Transverse colon (tissue), 4 donors: ENCODE data around the gene ZBTB46. TPM values are rescaled to one million over a fixed set of nuclear protein-coding genes. Genes with fewer than 3 reads are reported as not detected.
A peak's percentile ranks its signal among the peaks of the same experiment; 100 is the strongest.

Experiments
- DNase-seq: peaks from one replicate; pipeline ENCODE4 v3.0.0-alpha.2; 2019
- H3K27ac ChIP-seq, 4 donors: fragments of 200-600 bp; sonication (generic); 2 replicates each; pipeline ENCODE4 v1.5.1; 2016 to 2018; ENCODE audit warnings: inconsistent platforms in 4 of 4
- H3K27me3 ChIP-seq: fragments of 200-600 bp; sonication (generic); 2 replicates; pipeline ENCODE4 v1.5.1; 2017; ENCODE audit warnings: inconsistent platforms
- H3K36me3 ChIP-seq, 4 donors: fragments of 200-600 bp; sonication (generic); 2 replicates each; pipeline ENCODE4 v1.5.1; 2017 to 2019; ENCODE audit warnings: inconsistent platforms in 4 of 4
- H3K4me1 ChIP-seq, 4 donors: fragments of 200-600 bp; sonication (generic); 2 replicates each; pipeline ENCODE4 v1.5.1; 2017 to 2020; ENCODE audit warnings: inconsistent platforms in 4 of 4
- H3K4me3 ChIP-seq, 4 donors: fragments of 200-600 bp; sonication (generic); 1 replicate in 1 of 4; 2 replicates in 3 of 4; pipeline versions ENCODE4 v1.5.1 to v1.6.1; 2017 to 2019; ENCODE audit warnings: inconsistent platforms in 4 of 4
- H3K9me3 ChIP-seq, 2 donors: fragments of 200-600 bp; sonication (generic); 2 replicates each; pipeline ENCODE4 v1.5.1; 2017 to 2019; ENCODE audit warnings: inconsistent platforms in 2 of 2
- CTCF ChIP-seq, 5 experiments: fragments of 200-600 bp in 3 of 5; fragments of 450-650 bp in 2 of 5; sonication (generic) in 3 of 5; IDR thresholded peaks; 1 replicate in 2 of 5; 2 replicates in 3 of 5; pipeline ENCODE4 v1.5.1; 2016 to 2017; ENCODE audit warnings: antibody characterized with exemption in 5 of 5, inconsistent platforms in 3 of 5, mild to moderate bottlenecking in 2 of 5, moderate library complexity in 1 of 5
- EP300 ChIP-seq: sonication (generic); formaldehyde crosslinking; IDR thresholded peaks from one replicate; pipeline ENCODE4 v1.6.1; 2017; ENCODE audit warnings: antibody characterized with exemption, low read depth
- POLR2A ChIP-seq: fragments of 450-650 bp; IDR thresholded peaks from one replicate; pipeline ENCODE4 v1.6.1; 2016; ENCODE audit warnings: antibody characterized with exemption, mild to moderate bottlenecking, moderate library complexity
- POLR2AphosphoS5 ChIP-seq, 3 donors: sonication (generic); formaldehyde crosslinking; IDR thresholded peaks; one replicate each; pipeline ENCODE4 v1.6.1; 2016; ENCODE audit warnings: antibody characterized with exemption in 3 of 3
- WGBS, 2 donors: methylation state at CpG; one replicate each; pipeline ENCODE4 v1.1.5; 2018; ENCODE audit warnings: low coverage in 1 of 2; 5-methylcytosine and 5-hydroxymethylcytosine counted together
- in situ Hi-C, 4 donors: fragments of 200-750 bp; cut with MboI; loops; one replicate each; pipeline versions ENCODE4 v1.15.0 to v1.15.1; 2017; ENCODE audit warnings: low sequenced_read_pairs in 3 of 4, low pct_ligation_motif_present in 1 of 4, low pct_unique_long_range_greater_than_20kb in 1 of 4
- intact Hi-C: fragments of 100-400 bp; cut with DNase I; formaldehyde crosslinking; loops from one replicate; pipeline ENCODE4 v1.15.1; 2023; ENCODE audit warnings: low total_unique reads
- total RNA-seq, 4 donors: library from RNA; depleted of rRNA; stranded (reverse); fragments of >200 nt; gene quantifications; one replicate each; pipeline ENCODE4 v1.1.0, GENCODE V29; 2016

ZBTB46 gene
- total RNA-seq, 4 donors from 2014 or later = 2.3 to 6.0 (median 5.3) TPM

GRCh38 chr20:63846888-63847236 lies 15.8 kb upstream of the ZBTB46 start:
- Histone ChIP-seq H3K4me1 (peaks cover 5 to 17% (median 7%) of the 10 kb centered on the region in 4 donors), H3K36me3 (no peaks in the 10 kb centered on the region), H3K9me3 (no peaks in the 10 kb centered on the region), H3K27me3 (peaks cover 55% of the 10 kb centered on the region), H3K4me3 (no peak overlapping the region), H3K27ac (peak overlapping the region in 3 of 4 donors; percentile 10 to 55 (median 48))
- in situ Hi-C loops = no loop called here
- 60% methylated on average over 3 of the region's 3 CpGs; no CpG with 5 or more reads in 1 of the 2 donors for WGBS, 2 donors
- intact Hi-C loops = loop anchor here (1.0 kb wide), 1 partner anchor 39 kb away; no protein-coding TSS in a partner anchor
- no peak for TF ChIP-seq CTCF (IDR thresholded peaks at IDR 0.05)
- TF ChIP-seq POLR2A = no peak
- TF ChIP-seq POLR2AphosphoS5 (IDR thresholded peaks at IDR 0.05) = no peak
- TF ChIP-seq EP300 = no peak
- no peak for DNase-seq

GRCh38 chr20:63846128-63846771 lies 15.2 kb upstream of the ZBTB46 start:
- TF ChIP-seq EP300 (no peak), POLR2AphosphoS5 (IDR thresholded peaks at IDR 0.05) (no peak), POLR2A (no peak), CTCF (IDR thresholded peaks at IDR 0.05) (no peak)
- 0 to 4% methylated on average over 2 to 11 of the region's 24 CpGs for WGBS, 2 donors
- H3K27ac ChIP-seq = peak overlapping the region in 2 of 4 donors; percentile 48 to 55
- no peaks in the 10 kb centered on the region for H3K9me3 ChIP-seq
- H3K27me3 ChIP-seq = peaks cover 55% of the 10 kb centered on the region
- no peaks in the 10 kb centered on the region for H3K36me3 ChIP-seq
- H3K4me3 ChIP-seq = no peak overlapping the region
- intact Hi-C loops = no loop called here
- in situ Hi-C loops = no loop called here
- DNase-seq = no peak
- peaks cover 5 to 17% (median 7%) of the 10 kb centered on the region in 4 donors for H3K4me1 ChIP-seq

DNA sequence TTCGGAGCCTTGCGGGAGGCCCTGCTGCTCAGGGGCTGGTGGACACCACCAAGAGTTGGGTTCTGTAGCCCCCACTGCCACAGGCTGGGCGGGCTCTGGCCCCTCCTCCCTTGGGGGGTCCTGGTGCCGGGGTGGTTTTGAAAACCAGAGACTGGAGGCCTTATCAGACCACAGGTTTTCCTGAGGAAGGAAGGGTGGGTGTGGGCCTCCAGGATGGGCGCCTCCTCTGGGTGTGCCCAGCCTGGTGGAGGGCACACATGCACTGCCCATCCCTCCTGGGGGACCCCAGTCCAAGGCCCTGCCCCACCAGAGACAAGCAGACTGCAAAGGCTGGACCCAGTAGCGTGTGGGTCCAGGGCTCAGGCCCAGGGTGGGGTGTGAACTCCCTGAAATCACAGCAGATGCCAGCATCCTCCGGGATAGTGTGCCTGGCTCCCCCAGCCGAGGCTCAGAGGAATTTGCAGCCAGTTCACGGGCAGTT lies 13.5 kb upstream of the ZBTB46 start:
- no peak for TF ChIP-seq POLR2A
- no peak for TF ChIP-seq CTCF (IDR thresholded peaks at IDR 0.05)
- TF ChIP-seq POLR2AphosphoS5 (IDR thresholded peaks at IDR 0.05) = no peak
- no peak for TF ChIP-seq EP300
- H3K4me3 ChIP-seq = no peak overlapping the region
- H3K9me3 ChIP-seq = no peaks in the 10 kb centered on the region
- peaks cover 5 to 17% (median 7%) of the 10 kb centered on the region in 4 donors for H3K4me1 ChIP-seq
- no peaks in the 10 kb centered on the region for H3K36me3 ChIP-seq
- 51% methylated on average over 8 of the region's 9 CpGs; no CpG with 5 or more reads in 1 of the 2 donors for WGBS, 2 donors
- H3K27me3 ChIP-seq = peaks cover 55% of the 10 kb centered on the region
- H3K27ac ChIP-seq = no peak overlapping the region
- in situ Hi-C loops = no loop called here
- DNase-seq = no peak
- intact Hi-C loops = no loop called here

GRCh38 chr20:63843778-63844177 lies 12.7 kb upstream of the ZBTB46 start:
- TF ChIP-seq CTCF (IDR thresholded peaks at IDR 0.05) (no peak), POLR2AphosphoS5 (IDR thresholded peaks at IDR 0.05) (no peak), POLR2A (no peak), EP300 (no peak)
- peaks cover 5 to 17% (median 7%) of the 10 kb centered on the region in 4 donors for H3K4me1 ChIP-seq
- no peak overlapping the region for H3K27ac ChIP-seq
- intact Hi-C loops = no loop called here
- no peak overlapping the region for H3K4me3 ChIP-seq
- H3K9me3 ChIP-seq = no peaks in the 10 kb centered on the region
- 60% methylated on average over 15 of the region's 16 CpGs; no CpG with 5 or more reads in 1 of the 2 donors for WGBS, 2 donors
- no peak for DNase-seq
- H3K36me3 ChIP-seq = no peaks in the 10 kb centered on the region
- in situ Hi-C loops = no loop called here
- H3K27me3 ChIP-seq = peaks cover 55% of the 10 kb centered on the region
